Activated T-cell treated with anti-CD3 and anti-CD28 coated beads for 4 hours (primary cell): Measurements from ENCODE around the gene SHC2.
"Not testable (repeated sequence)": the region's sequence is repeated elsewhere in the genome, so short reads cannot be mapped to it uniquely, and the experiment has no call there.

Experiments used
- DNase-seq: peaks from one replicate; pipeline ENCODE4 v3.0.0-alpha.2; 2020

Gene SHC2

GRCh38 chr19:422213-422916 lies 38.5 kb downstream of the SHC2 start:
- DNase-seq: no peak

GRCh38 chr19:419721-420515 lies 40.9 kb downstream of the SHC2 start:
- no peak for DNase-seq

- DNase-seq: no peak
Measured at GRCh38 chr19:418761-419671, 41.8 kb downstream of the SHC2 start.

GRCh38 chr19:416416-416815 lies 44.4 kb downstream of the SHC2 start:
- no peak for DNase-seq

GRCh38 chr19:415292-415691 lies 45.5 kb downstream of the SHC2 start:
- DNase-seq: no peak

GRCh38 chr19:413756-414420 lies 46.9 kb downstream of the SHC2 start:
- no peak for DNase-seq

GRCh38 chr19:412356-413355 lies 48.2 kb downstream of the SHC2 start:
- DNase-seq: no peak

- DNase-seq: no peak
Measured at GRCh38 chr19:411723-412355, 49.0 kb downstream of the SHC2 start.

- DNase-seq: not testable (repeated sequence)
Measured at GRCh38 chr19:411121-411722, 49.6 kb downstream of the SHC2 start.

- DNase-seq: no peak
Measured at GRCh38 chr19:410243-410781, 50.5 kb downstream of the SHC2 start.

GRCh38 chr19:409516-410242 lies 51.2 kb downstream of the SHC2 start:
- DNase-seq: no peak

GRCh38 chr19:408902-409515 lies 51.8 kb downstream of the SHC2 start, which contains the start of gene C2CD4C:
C2CD4C (minus strand) TSS chr19:409147; CDS start chr19:408361, 786 bp downstream.
- peak; percentile 32 for DNase-seq

GRCh38 chr19:408441-408901 lies 52.4 kb downstream of the SHC2 start:
- DNase-seq: no peak

- no peak for DNase-seq
Measured at GRCh38 chr19:407511-408440, 53.1 kb downstream of the SHC2 start.

- DNase-seq: no peak
Measured at GRCh38 chr19:406971-407510, 53.8 kb downstream of the SHC2 start.

GRCh38 chr19:406135-406781 lies 54.6 kb downstream of the SHC2 start:
- no peak for DNase-seq
